SK-N-SH treated with all-trans-retinoic acid at 6 μM for 48 hours (cell line): ENCODE results near the gene SIAH1.
A peak's percentile ranks its signal among the peaks of the same experiment; 100 is the strongest.

Source experiments
- ATAC-seq: fragments of 200-7000 bp; cut with Tn5 transposase; 3 replicates; pipeline ENCODE4 v1.9.1; 2020; ENCODE audit warnings: mild to moderate bottlenecking, moderate library complexity
- ARNTL ChIP-seq: fragments of 450-650 bp; formaldehyde crosslinking; IDR thresholded peaks from 2 replicates; pipeline ENCODE4 v1.5.0; 2020; ENCODE audit warnings: low read depth, mild to moderate bottlenecking, moderate library complexity, borderline replicate concordance
- CREB5 ChIP-seq: fragments of 250-450 bp; sonication (Bioruptor Pico); IDR thresholded peaks from 2 replicates; pipeline ENCODE4 v1.5.1; 2020; ENCODE audit warnings: low read depth, mild to moderate bottlenecking, moderate library complexity
- CSDC2 ChIP-seq: fragments of 250-450 bp; sonication (Bioruptor Pico); IDR thresholded peaks from 2 replicates; pipeline ENCODE4 v1.5.0; 2020; ENCODE audit warnings: mild to moderate bottlenecking, moderate library complexity
- CSRNP3 ChIP-seq: fragments of 250-450 bp; sonication (Bioruptor Pico); IDR thresholded peaks from 2 replicates; pipeline ENCODE4 v1.5.1; 2021; ENCODE audit warnings: mild to moderate bottlenecking, moderate library complexity
- ESRRG ChIP-seq: fragments of 250-450 bp; sonication (Bioruptor Pico); IDR thresholded peaks from 2 replicates; pipeline ENCODE4 v1.6.1; 2021; ENCODE audit warnings: mild to moderate bottlenecking
- GLIS3 ChIP-seq: fragments of 250-450 bp; sonication (Bioruptor Pico); IDR thresholded peaks from 2 replicates; pipeline ENCODE4 v1.5.0; 2020; ENCODE audit warnings: mild to moderate bottlenecking, moderate library complexity
- ISL1 ChIP-seq: fragments of 250-450 bp; sonication (Bioruptor Pico); IDR thresholded peaks from 2 replicates; pipeline ENCODE4 v2.1.2; 2022; ENCODE audit warnings: mild to moderate bottlenecking, moderate library complexity
- OSR1 ChIP-seq: fragments of 250-450 bp; sonication (Bioruptor Pico); IDR thresholded peaks from 2 replicates; pipeline ENCODE4 v1.8.0; 2022; ENCODE audit warnings: moderate library complexity, mild to moderate bottlenecking, inconsistent platforms
- PATZ1 ChIP-seq: fragments of 250-450 bp; sonication (Bioruptor Pico); IDR thresholded peaks from 2 replicates; pipeline ENCODE4 v1.8.0; 2020; ENCODE audit warnings: mild to moderate bottlenecking, moderate library complexity, borderline replicate concordance
- POU6F1 ChIP-seq: fragments of 250-450 bp; sonication (Bioruptor Pico); IDR thresholded peaks from 2 replicates; pipeline ENCODE4 v1.8.0; 2021; ENCODE audit warnings: low read depth, mild to moderate bottlenecking, moderate library complexity, borderline replicate concordance
- PPARA ChIP-seq: fragments of 250-450 bp; sonication (Bioruptor Pico); IDR thresholded peaks from 2 replicates; pipeline ENCODE4 v1.5.0; 2020; ENCODE audit warnings: mild to moderate bottlenecking, borderline replicate concordance
- RARB ChIP-seq: fragments of 250-450 bp; sonication (Bioruptor Pico); IDR thresholded peaks from 2 replicates; pipeline ENCODE4 v1.8.0; 2021; ENCODE audit warnings: mild to moderate bottlenecking, moderate library complexity
- TCF4 ChIP-seq: fragments of 250-450 bp; sonication (Bioruptor Pico); IDR thresholded peaks from 2 replicates; pipeline ENCODE4 v1.8.0; 2021; ENCODE audit warnings: mild to moderate bottlenecking, moderate library complexity, borderline replicate concordance
- TOX ChIP-seq: fragments of 250-450 bp; sonication (Bioruptor Pico); IDR thresholded peaks from 2 replicates; pipeline ENCODE4 v1.8.0; 2021; ENCODE audit warnings: mild to moderate bottlenecking, moderate library complexity, borderline replicate concordance
- TSHZ2 ChIP-seq: fragments of 250-450 bp; sonication (Bioruptor Pico); IDR thresholded peaks from 2 replicates; pipeline ENCODE4 v1.5.0; 2020; ENCODE audit warnings: mild to moderate bottlenecking, moderate library complexity
- ZC3H10 ChIP-seq: fragments of 250-450 bp; sonication (Bioruptor Pico); IDR thresholded peaks from 2 replicates; pipeline ENCODE4 v1.5.1; 2021; ENCODE audit warnings: mild to moderate bottlenecking, moderate library complexity
- ZFP3 ChIP-seq: fragments of 250-450 bp; sonication (Bioruptor Pico); IDR thresholded peaks from 2 replicates; pipeline ENCODE4 v1.5.0; 2020; ENCODE audit warnings: mild to moderate bottlenecking, moderate library complexity
- ZFP30 ChIP-seq: fragments of 450-650 bp; formaldehyde crosslinking; IDR thresholded peaks from 2 replicates; pipeline ENCODE4 v1.5.0; 2022; ENCODE audit warnings: mild to moderate bottlenecking, moderate library complexity
- ZNF565 ChIP-seq: fragments of 450-650 bp; formaldehyde crosslinking; conservative IDR thresholded peaks from 2 replicates; pipeline ENCODE4 v1.5.0; 2020; ENCODE audit warnings: low read depth, mild to moderate bottlenecking, moderate library complexity
- ZNF70 ChIP-seq: fragments of 450-650 bp; formaldehyde crosslinking; IDR thresholded peaks from 2 replicates; pipeline ENCODE4 v1.5.0; 2020; ENCODE audit warnings: mild to moderate bottlenecking, moderate library complexity
- ZNF8 ChIP-seq: fragments of 450-650 bp; formaldehyde crosslinking; IDR thresholded peaks from 2 replicates; pipeline ENCODE4 v1.5.0; 2020; ENCODE audit warnings: mild to moderate bottlenecking, moderate library complexity

Gene SIAH1

DNA sequence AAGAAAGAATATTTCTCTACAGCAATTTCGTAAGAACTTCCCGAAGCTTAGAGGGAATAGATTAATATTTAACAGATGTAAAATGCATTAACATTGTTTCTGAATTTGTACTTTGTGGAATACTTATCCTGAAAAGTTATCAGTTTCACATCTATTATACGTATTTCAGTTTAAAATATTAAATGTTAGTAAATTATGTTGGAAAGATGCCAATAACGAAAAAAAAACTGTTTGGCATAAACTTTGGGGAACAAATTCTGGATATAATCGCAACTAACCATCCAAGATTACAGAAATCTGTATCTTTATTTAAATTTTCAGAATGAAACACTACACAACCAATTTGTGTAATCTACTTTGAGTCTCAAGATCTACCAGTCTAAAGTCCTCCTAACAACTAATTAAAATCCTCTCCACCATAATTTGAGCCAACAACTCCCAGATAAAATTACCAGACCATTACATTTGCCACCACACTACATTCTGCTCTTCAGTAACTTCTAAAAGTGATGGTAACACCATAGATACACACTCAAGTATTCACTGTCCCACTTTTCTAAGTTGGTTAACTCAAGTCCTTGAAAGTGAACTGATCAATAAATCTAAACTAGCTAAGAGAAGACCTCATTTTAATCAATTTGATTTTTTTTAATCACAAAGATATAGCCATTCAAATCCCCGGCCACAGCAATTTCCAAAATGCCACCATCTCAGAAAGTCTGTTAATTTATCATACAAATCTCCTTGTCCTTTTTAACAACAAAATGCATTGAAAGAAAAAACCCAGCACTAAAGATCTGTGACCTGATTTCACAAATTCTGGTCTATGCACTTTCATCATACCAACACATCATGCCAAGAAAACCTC, 2.0 kb downstream of the SIAH1 start:
- TF ChIP-seq ESRRG (CRISPR knock-in tag) (no peak), ZFP30 (CRISPR knock-in tag) (no peak), ZFP3 (CRISPR knock-in tag) (no peak), TOX (CRISPR knock-in tag) (no peak), CREB5 (CRISPR knock-in tag) (no peak), ZNF565 (CRISPR knock-in tag) (no peak), PPARA (CRISPR knock-in tag) (no peak), TSHZ2 (no peak), ZNF8 (no peak), CSDC2 (CRISPR knock-in tag) (no peak), TCF4 (CRISPR knock-in tag) (no peak), OSR1 (CRISPR knock-in tag) (no peak), PATZ1 (CRISPR knock-in tag) (no peak), POU6F1 (CRISPR knock-in tag) (no peak), RARB (CRISPR knock-in tag) (no peak)
- TF ChIP-seq, all 23 proteins: peak for 0
- ATAC-seq, result no peak

DNA sequence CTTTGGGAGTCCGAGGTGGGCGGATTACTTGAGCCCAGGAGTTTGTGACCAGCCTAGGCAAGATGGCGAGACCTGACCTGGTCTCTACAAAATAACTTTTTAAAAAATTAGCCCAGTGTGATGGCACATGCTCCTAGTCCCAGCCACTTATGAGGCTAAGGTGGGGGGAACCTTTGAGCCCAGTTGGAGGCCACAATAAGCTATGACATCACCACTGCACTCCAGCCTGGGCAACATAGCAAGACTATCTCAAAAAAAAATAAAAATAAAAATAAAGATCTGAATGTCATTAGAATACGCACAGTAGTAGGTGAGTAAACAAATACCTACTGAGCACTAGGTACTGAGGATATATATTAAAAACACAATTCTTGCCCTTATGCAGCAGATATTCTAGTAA, 3.1 kb downstream of the SIAH1 start:
- no peak for ATAC-seq
- TF ChIP-seq PPARA (CRISPR knock-in tag) (no peak), CREB5 (CRISPR knock-in tag) (no peak)

DNA sequence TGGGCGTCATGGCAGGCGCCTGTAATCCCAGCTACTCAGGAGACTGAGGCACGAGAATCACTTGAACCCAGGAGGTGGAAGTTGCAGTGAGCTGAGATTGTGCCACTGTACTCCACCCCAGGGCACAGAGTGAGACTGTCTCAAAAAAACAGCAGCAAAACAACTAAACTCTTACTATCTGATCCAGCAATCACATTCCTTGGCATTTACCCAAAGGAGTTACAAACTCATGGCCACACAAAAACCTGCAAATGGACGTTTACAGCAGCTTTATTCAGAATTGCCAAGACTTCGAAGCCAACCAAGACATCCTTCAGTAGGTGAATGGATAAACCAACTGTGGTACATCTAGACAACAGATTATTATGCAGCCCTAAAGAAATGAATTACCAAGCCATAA, 4.0 kb downstream of the SIAH1 start:
- no peak for TF ChIP-seq CREB5 (CRISPR knock-in tag)
- TF ChIP-seq ZNF8, result peak; percentile 87
- no peak for TF ChIP-seq ZC3H10
- TF ChIP-seq RARB (CRISPR knock-in tag), result no peak
- no peak for TF ChIP-seq ZFP30 (CRISPR knock-in tag)
- no peak for ATAC-seq

DNA sequence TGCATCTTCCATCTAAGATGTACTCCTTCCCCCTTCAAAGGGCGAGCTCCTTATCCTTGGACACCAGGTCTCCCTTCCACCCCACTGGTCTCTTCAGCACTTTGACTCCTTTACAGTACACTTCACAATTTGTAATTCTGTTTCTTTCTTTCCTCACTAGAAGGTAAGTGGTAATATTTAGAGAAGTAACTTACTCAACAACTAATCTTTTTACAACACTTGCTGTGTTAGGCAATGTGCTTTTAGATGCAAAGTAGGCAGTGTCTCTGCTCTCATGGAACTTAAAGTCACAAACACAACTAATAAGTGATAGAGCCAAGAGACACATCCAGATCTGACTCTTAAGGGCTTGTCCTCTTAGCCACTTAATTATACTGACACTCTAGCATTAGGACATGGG, 6.4 kb downstream of the SIAH1 start:
- no peak for ATAC-seq
- TF ChIP-seq ISL1 (no peak), GLIS3 (no peak), ARNTL (CRISPR knock-in tag) (no peak), CREB5 (CRISPR knock-in tag) (no peak), ZNF8 (no peak), ZNF70 (CRISPR knock-in tag) (no peak), ZC3H10 (no peak), CSRNP3 (CRISPR knock-in tag) (no peak), ZNF565 (CRISPR knock-in tag) (no peak), ESRRG (CRISPR knock-in tag) (no peak), ZFP30 (CRISPR knock-in tag) (no peak), TCF4 (CRISPR knock-in tag) (no peak), CSDC2 (CRISPR knock-in tag) (no peak), PPARA (CRISPR knock-in tag) (no peak)
